KMS-11 (cell line): ENCODE measurements around the gene TRPM2.
"Not testable (repeated sequence)": the region's sequence is repeated elsewhere in the genome, so short reads cannot be mapped to it uniquely, and the experiment has no call there.

ENCODE experiments used
- H2AFZ ChIP-seq: fragments of 200-600 bp; sonication (generic); 2 replicates; pipeline ENCODE4 v1.6.1; 2016; ENCODE audit warnings: antibody characterized with exemption, mixed run types, low read depth
- H3K27ac ChIP-seq: fragments of 200-600 bp; sonication (generic); 2 replicates; pipeline ENCODE4 v1.6.1; 2016; ENCODE audit warnings: mild to moderate bottlenecking, mixed run types
- H3K27me3 ChIP-seq: fragments of 200-600 bp; sonication (generic); 2 replicates; pipeline ENCODE4 v1.6.1; 2017; ENCODE audit warnings: mild to moderate bottlenecking, low read depth, mixed run types, moderate library complexity; ENCODE audit not compliant: insufficient read depth
- H3K36me3 ChIP-seq: fragments of 200-600 bp; sonication (generic); 2 replicates; pipeline ENCODE4 v1.6.1; 2017; ENCODE audit warnings: mild to moderate bottlenecking, mixed run types; ENCODE audit not compliant: insufficient read depth
- H3K4me1 ChIP-seq: fragments of 200-600 bp; sonication (generic); 2 replicates; pipeline ENCODE4 v1.6.1; 2016; ENCODE audit warnings: mild to moderate bottlenecking, low read depth, mixed run types; ENCODE audit not compliant: poor library complexity, severe bottlenecking
- H3K4me2 ChIP-seq: fragments of 200-600 bp; sonication (generic); 2 replicates; pipeline ENCODE4 v1.7.0; 2016; ENCODE audit warnings: mild to moderate bottlenecking, mixed run types
- H3K4me3 ChIP-seq: fragments of 200-600 bp; sonication (generic); IDR thresholded peaks from 2 replicates; pipeline ENCODE4 v1.6.1; 2017; ENCODE audit warnings: low read depth, low read length, mixed read lengths; ENCODE audit not compliant: insufficient read depth
- H3K79me2 ChIP-seq: fragments of 200-600 bp; sonication (generic); 2 replicates; pipeline ENCODE4 v1.6.1; 2016; ENCODE audit warnings: low read depth, mixed run types; ENCODE audit not compliant: insufficient read depth
- H3K9ac ChIP-seq: fragments of 200-600 bp; sonication (generic); 2 replicates; pipeline ENCODE4 v1.6.1; 2016; ENCODE audit warnings: mild to moderate bottlenecking, mixed run types
- H4K20me1 ChIP-seq: fragments of 200-600 bp; sonication (generic); 2 replicates; pipeline ENCODE4 v1.6.1; 2016; ENCODE audit warnings: mild to moderate bottlenecking, mixed run types; ENCODE audit not compliant: insufficient read depth
- CTCF ChIP-seq: fragments of 200-600 bp; sonication (generic); conservative IDR thresholded peaks from 2 replicates; pipeline ENCODE4 v1.6.1; 2017; ENCODE audit warnings: low read depth, mild to moderate bottlenecking, antibody characterized with exemption, low read length, moderate library complexity, mixed read lengths

Gene TRPM2

GRCh38 chr21:44395260-44395659 is 41.8 kb downstream of the TRPM2 start:
- Histone ChIP-seq H3K36me3 (no peaks in the 10 kb centered on the region), H4K20me1 (no peaks in the 10 kb centered on the region), H3K4me3 (no peak overlapping the region), H3K27ac (no peak overlapping the region), H3K4me1 (no peaks in the 10 kb centered on the region), H3K4me2 (no peak overlapping the region), H3K79me2 (no peaks in the 10 kb centered on the region), H3K9ac (no peak overlapping the region), H2AFZ (no peak overlapping the region), H3K27me3 (peaks cover 66% of the 10 kb centered on the region)
- no peak for TF ChIP-seq CTCF

- H3K9ac ChIP-seq, H3K27ac ChIP-seq, H4K20me1 ChIP-seq, H3K4me2 ChIP-seq, H3K79me2 ChIP-seq, H3K4me1 ChIP-seq, H3K36me3 ChIP-seq, H3K4me3 ChIP-seq, H2AFZ ChIP-seq: not testable (repeated sequence)
- H3K27me3 ChIP-seq: peaks cover 70% of the 10 kb centered on the region
These were observed 43.4 kb downstream of the TRPM2 start for GRCh38 chr21:44396803-44397202.

GRCh38 chr21:44397431-44398031 is 44.1 kb downstream of the TRPM2 start:
- TF ChIP-seq CTCF: no peak
- Histone ChIP-seq H3K27ac (no peak overlapping the region), H3K4me2 (no peak overlapping the region), H2AFZ (no peak overlapping the region), H3K4me1 (no peaks in the 10 kb centered on the region), H3K79me2 (no peaks in the 10 kb centered on the region), H4K20me1 (no peaks in the 10 kb centered on the region), H3K36me3 (no peaks in the 10 kb centered on the region), H3K9ac (no peak overlapping the region), H3K27me3 (peaks cover 65% of the 10 kb centered on the region), H3K4me3 (no peak overlapping the region)

GRCh38 chr21:44398499-44398898 is 45.1 kb downstream of the TRPM2 start:
- Histone ChIP-seq H2AFZ (no peak overlapping the region), H3K27ac (no peak overlapping the region), H3K27me3 (peaks cover 62% of the 10 kb centered on the region), H3K4me2 (no peak overlapping the region), H3K9ac (no peak overlapping the region), H3K36me3 (no peaks in the 10 kb centered on the region), H3K4me3 (no peak overlapping the region), H4K20me1 (no peaks in the 10 kb centered on the region), H3K79me2 (no peaks in the 10 kb centered on the region), H3K4me1 (no peaks in the 10 kb centered on the region)
- TF ChIP-seq CTCF: no peak

GRCh38 chr21:44399151-44399954 is 45.9 kb downstream of the TRPM2 start:
- Histone ChIP-seq H2AFZ (no peak overlapping the region), H3K4me3 (no peak overlapping the region), H3K9ac (no peak overlapping the region), H3K4me1 (no peaks in the 10 kb centered on the region), H3K36me3 (no peaks in the 10 kb centered on the region), H4K20me1 (no peaks in the 10 kb centered on the region), H3K27me3 (peaks cover 55% of the 10 kb centered on the region), H3K27ac (no peak overlapping the region), H3K79me2 (no peaks in the 10 kb centered on the region), H3K4me2 (no peak overlapping the region)
- no peak for TF ChIP-seq CTCF
